HCT116 (cell line): Measurements from ENCODE around the gene HAUS8.

Source experiments
- EZH2 ChIP-seq: fragments of 200-600 bp; sonication (generic); IDR thresholded peaks from 2 replicates; pipeline ENCODE4 v1.6.1; 2017; ENCODE audit warnings: antibody characterized with exemption, mixed run types
- SRF ChIP-seq: IDR thresholded peaks from 2 replicates; pipeline ENCODE4 v1.6.1; 2012; ENCODE audit warnings: low read depth

GRCh38 chr19:17055636-17056035 is 19.6 kb downstream of the HAUS8 start:
- TF ChIP-seq EZH2, result no peak
- no peak for TF ChIP-seq SRF
